Sigmoid colon (tissue), 7 donors: ENCODE data around the gene NAA15. TPM values are rescaled to one million over a fixed set of nuclear protein-coding genes. Genes with fewer than 3 reads are reported as not detected.

Experiments
- DNase-seq: peaks from one replicate; pipeline ENCODE4 v3.0.0-alpha.2; 2019
- H3K27ac ChIP-seq, 4 donors: fragments of 200-600 bp; sonication (generic); one replicate each; pipeline ENCODE4 v1.5.1; 2016 to 2019; ENCODE audit warnings: mild to moderate bottlenecking in 1 of 4
- H3K27me3 ChIP-seq, 3 donors: fragments of 200-600 bp; sonication (generic); one replicate each; pipeline ENCODE4 v1.5.1; 2019; ENCODE audit warnings: mild to moderate bottlenecking in 1 of 3
- H3K36me3 ChIP-seq, 4 donors: fragments of 200-600 bp; sonication (generic); one replicate each; pipeline ENCODE4 v1.5.1; 2016 to 2019
- H3K4me1 ChIP-seq, 4 donors: fragments of 200-600 bp; sonication (generic); one replicate each; pipeline ENCODE4 v1.5.1; 2017 to 2019
- H3K4me3 ChIP-seq, 4 donors: fragments of 200-600 bp; sonication (generic); one replicate each; pipeline ENCODE4 v1.5.1; 2017 to 2019; ENCODE audit warnings: mild to moderate bottlenecking in 2 of 4, moderate library complexity in 1 of 4
- H3K9me3 ChIP-seq, 4 donors: fragments of 200-600 bp in 3 of 4; sonication (generic) in 3 of 4; one replicate each; pipeline versions ENCODE4 v1.5.1 to v1.6.1; 2013 to 2019
- CTCF ChIP-seq, 4 experiments: fragments of 450-650 bp in 3 of 4; fragments of 200-600 bp in 1 of 4; IDR thresholded peaks; one replicate each; pipeline ENCODE4 v1.5.1; 2016 to 2019; ENCODE audit warnings: antibody characterized with exemption in 4 of 4, mild to moderate bottlenecking in 3 of 4, moderate library complexity in 2 of 4
- EP300 ChIP-seq, 4 donors: sonication (generic); formaldehyde crosslinking; IDR thresholded peaks; one replicate each; pipeline ENCODE4 v1.6.1; 2017; ENCODE audit warnings: antibody characterized with exemption in 4 of 4
- POLR2A ChIP-seq, 2 donors: fragments of 450-650 bp; IDR thresholded peaks; one replicate each; pipeline ENCODE4 v1.6.1; 2016; ENCODE audit warnings: antibody characterized with exemption in 2 of 2, mild to moderate bottlenecking in 2 of 2, moderate library complexity in 2 of 2
- POLR2AphosphoS5 ChIP-seq, 4 donors: sonication (generic); formaldehyde crosslinking; IDR thresholded peaks; one replicate each; pipeline ENCODE4 v1.6.1; 2017; ENCODE audit warnings: antibody characterized with exemption in 4 of 4
- WGBS, 2 donors: extraction: QIAGEN DNeasy Blood & Tissue Kit; methylation state at CpG; one replicate each; pipeline ENCODE4 v1.1.7; 2013; 5-methylcytosine and 5-hydroxymethylcytosine counted together
- intact Hi-C: fragments of 100-400 bp; cut with DNase I; formaldehyde crosslinking; loops from one replicate; pipeline ENCODE4 v1.15.1; 2023
- polyA plus RNA-seq, 3 donors: library from polyadenylated mRNA; stranded (reverse); fragments of 200-250 nt; gene quantifications; one replicate each; pipeline ENCODE4 v1.2.3, GENCODE V29; 2013
- total RNA-seq, 4 donors: library from RNA; depleted of rRNA; stranded (reverse); fragments of >200 nt; gene quantifications; one replicate each; pipeline ENCODE4 v1.1.0, GENCODE V29; 2016
- donor health status: healthy with polysubstance abuse.
- donor health status: Bipolar disorder and iron deficiency.
- donor health status: healthy.

NAA15 gene
- total and polyA plus RNA-seq, 7 donors, result 5.4 to 40.3 (median 21.6) TPM

- no peak overlapping the region for H3K4me3 ChIP-seq
- 93 to 95% methylated on average over 3 of the region's 3 CpGs for WGBS, 2 donors
- DNase-seq, result no peak
- no peak for TF ChIP-seq EP300 (IDR thresholded peaks at IDR 0.05)
- no peak for TF ChIP-seq POLR2AphosphoS5 (IDR thresholded peaks at IDR 0.05)
- TF ChIP-seq CTCF (IDR thresholded peaks at IDR 0.05), result no peak
- TF ChIP-seq POLR2A (IDR thresholded peaks at IDR 0.05), result no peak
- intact Hi-C loops, result no loop called here
- H3K4me1 ChIP-seq, result peaks cover 0 to 27% (median 7%) of the 10 kb centered on the region in 4 donors
- H3K9me3 ChIP-seq, result no peaks in the 10 kb centered on the region
- H3K36me3 ChIP-seq, result no peaks in the 10 kb centered on the region
- H3K27me3 ChIP-seq, result no peaks in the 10 kb centered on the region
- H3K27ac ChIP-seq, result no peak overlapping the region
Observed at GRCh38 chr4:139330283-139330682, 29.0 kb downstream of the NAA15 start.

- H3K36me3 ChIP-seq, result no peaks in the 10 kb centered on the region
- 95% methylated on average over 1 of the region's 1 CpG for WGBS, 2 donors
- no peak overlapping the region for H3K4me3 ChIP-seq
- no peaks in the 10 kb centered on the region for H3K27me3 ChIP-seq
- no peak overlapping the region for H3K27ac ChIP-seq
- intact Hi-C loops, result no loop called here
- TF ChIP-seq CTCF (IDR thresholded peaks at IDR 0.05), result no peak
- no peak for TF ChIP-seq EP300 (IDR thresholded peaks at IDR 0.05)
- no peak for TF ChIP-seq POLR2A (IDR thresholded peaks at IDR 0.05)
- no peak for TF ChIP-seq POLR2AphosphoS5 (IDR thresholded peaks at IDR 0.05)
- no peaks in the 10 kb centered on the region for H3K9me3 ChIP-seq
- no peak for DNase-seq
- peaks cover 0 to 25% (median 7%) of the 10 kb centered on the region in 4 donors for H3K4me1 ChIP-seq
Observed at GRCh38 chr4:139331185-139331584, 29.9 kb downstream of the NAA15 start.

GRCh38 chr4:139333046-139333445, 31.7 kb downstream of the NAA15 start:
- WGBS, 2 donors, result 90 to 95% methylated on average over 2 of the region's 2 CpGs
- intact Hi-C loops, result no loop called here

GRCh38 chr4:139337612-139338011, 36.3 kb downstream of the NAA15 start:
- no peaks in the 10 kb centered on the region for H3K9me3 ChIP-seq
- no peak overlapping the region for H3K4me3 ChIP-seq
- no peaks in the 10 kb centered on the region for H3K27me3 ChIP-seq
- no peak for TF ChIP-seq POLR2A (IDR thresholded peaks at IDR 0.05)
- no peak for TF ChIP-seq CTCF (IDR thresholded peaks at IDR 0.05)
- TF ChIP-seq EP300 (IDR thresholded peaks at IDR 0.05), result no peak
- no peak for TF ChIP-seq POLR2AphosphoS5 (IDR thresholded peaks at IDR 0.05)
- H3K36me3 ChIP-seq, result peaks cover 0 to 19% (median 2%) of the 10 kb centered on the region in 4 donors
- DNase-seq, result no peak
- H3K27ac ChIP-seq, result no peak overlapping the region
- intact Hi-C loops, result no loop called here
- no peaks in the 10 kb centered on the region for H3K4me1 ChIP-seq

More at GRCh38 chr4:139333046-139333445, 31.7 kb downstream of the NAA15 start:
- Histone ChIP-seq H3K9me3 (no peaks in the 10 kb centered on the region), H3K27me3 (no peaks in the 10 kb centered on the region), H3K36me3 (peaks cover 0 to 5% (median 0%) of the 10 kb centered on the region in 4 donors), H3K4me1 (peaks cover 0 to 25% (median 7%) of the 10 kb centered on the region in 4 donors), H3K27ac (no peak overlapping the region), H3K4me3 (no peak overlapping the region)
- DNase-seq, result no peak
- TF ChIP-seq POLR2AphosphoS5 (IDR thresholded peaks at IDR 0.05), result no peak
- no peak for TF ChIP-seq EP300 (IDR thresholded peaks at IDR 0.05)

- no peak overlapping the region for H3K27ac ChIP-seq
- peaks cover 2 to 58% (median 12%) of the 10 kb centered on the region in 4 donors for H3K36me3 ChIP-seq
- no peaks in the 10 kb centered on the region for H3K4me1 ChIP-seq
- H3K27me3 ChIP-seq, result no peaks in the 10 kb centered on the region
- intact Hi-C loops, result no loop called here
- no peak overlapping the region for H3K4me3 ChIP-seq
- H3K9me3 ChIP-seq, result no peaks in the 10 kb centered on the region
- 96 to 100% methylated on average over 1 of the region's 1 CpG for WGBS, 2 donors
- TF ChIP-seq POLR2AphosphoS5 (IDR thresholded peaks at IDR 0.05) (no peak), CTCF (IDR thresholded peaks at IDR 0.05) (no peak), POLR2A (IDR thresholded peaks at IDR 0.05) (no peak), EP300 (IDR thresholded peaks at IDR 0.05) (no peak)
- DNase-seq, result no peak
Observed at GRCh38 chr4:139361301-139361700, 60.0 kb downstream of the NAA15 start.
